CD4-positive, alpha-beta T cell treated with Interleukin-6 for 4 hours (primary cell): ENCODE measurements around the gene SYPL1.

ENCODE experiments used
- DNase-seq: peaks from one replicate; pipeline ENCODE4 v3.0.0-alpha.2; 2020; ENCODE audit warnings: mixed read lengths

Gene SYPL1

GRCh38 chr7:106064771-106065574, 47.1 kb downstream of the SYPL1 start:
- no peak for DNase-seq

GRCh38 chr7:106064316-106064715, 47.8 kb downstream of the SYPL1 start:
- DNase-seq = no peak

- DNase-seq = no peak
These were observed 48.4 kb downstream of the SYPL1 start for GRCh38 chr7:106063692-106064091.

GRCh38 chr7:106063024-106063423, 49.1 kb downstream of the SYPL1 start:
- no peak for DNase-seq

- DNase-seq = no peak
These were observed 49.6 kb downstream of the SYPL1 start for GRCh38 chr7:106062521-106062931.

- no peak for DNase-seq
These were observed 50.1 kb downstream of the SYPL1 start for GRCh38 chr7:106062006-106062405.

- no peak for DNase-seq
These were observed 50.7 kb downstream of the SYPL1 start for GRCh38 chr7:106061301-106061979.

- DNase-seq = no peak
These were observed 51.7 kb downstream of the SYPL1 start for GRCh38 chr7:106060394-106060920.

- no peak for DNase-seq
These were observed 52.6 kb downstream of the SYPL1 start for GRCh38 chr7:106059556-106059955.

- DNase-seq = no peak
These were observed 53.2 kb downstream of the SYPL1 start for GRCh38 chr7:106058928-106059324.

GRCh38 chr7:106057962-106058927, 53.9 kb downstream of the SYPL1 start:
- DNase-seq = peak; percentile 18

- no peak for DNase-seq
These were observed 54.7 kb downstream of the SYPL1 start for GRCh38 chr7:106057204-106057961.

GRCh38 chr7:106056513-106057203, 55.5 kb downstream of the SYPL1 start:
- DNase-seq = peak; percentile 78

- no peak for DNase-seq
These were observed 57.1 kb downstream of the SYPL1 start for GRCh38 chr7:106054971-106055532.

GRCh38 chr7:106054156-106054910, 57.8 kb downstream of the SYPL1 start:
- DNase-seq = no peak

- no peak for DNase-seq
These were observed 59.0 kb downstream of the SYPL1 start for GRCh38 chr7:106053109-106053508.

GRCh38 chr7:106052681-106053080, 59.4 kb downstream of the SYPL1 start:
- no peak for DNase-seq

GRCh38 chr7:106050746-106051117, 61.4 kb downstream of the SYPL1 start:
- no peak for DNase-seq

GRCh38 chr7:106050002-106050745, 61.9 kb downstream of the SYPL1 start:
- DNase-seq = no peak
